HK-2 (cell line): ENCODE measurements around the gene MTNR1A.

Experiments used
- DNase-seq: peaks from one replicate; pipeline ENCODE4 v3.0.0-alpha.2; 2018; ENCODE audit not compliant: unreplicated experiment

The MTNR1A gene

DNA sequence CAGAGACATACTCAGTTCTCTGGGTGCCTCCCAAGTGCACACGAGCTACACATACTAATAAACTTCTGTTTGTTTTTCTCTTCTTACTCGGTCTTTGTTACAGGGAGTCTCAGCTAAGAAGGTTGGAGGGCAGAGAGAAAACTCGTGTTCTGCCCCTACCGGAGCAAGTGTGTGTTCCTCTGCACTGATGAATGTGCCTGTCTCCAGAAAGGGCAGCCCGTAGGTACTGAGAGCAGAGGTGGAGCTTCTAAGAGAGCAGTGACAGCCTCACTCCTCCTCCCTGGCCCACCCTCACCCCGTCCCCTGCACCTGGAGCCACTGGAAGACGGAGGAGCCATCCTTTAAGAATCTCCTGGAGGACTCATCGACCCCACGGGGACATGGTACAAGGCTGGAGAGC lies 67.6 kb downstream of the MTNR1A start:
- no peak for DNase-seq

- no peak for DNase-seq
Measured at GRCh38 chr4:186486172-186486571, 69.2 kb downstream of the MTNR1A start.

GRCh38 chr4:186485561-186486062 lies 69.8 kb downstream of the MTNR1A start:
- DNase-seq = peak; percentile 19

GRCh38 chr4:186485150-186485549 lies 70.2 kb downstream of the MTNR1A start:
- no peak for DNase-seq

- DNase-seq = no peak
Measured at GRCh38 chr4:186483656-186484055, 71.7 kb downstream of the MTNR1A start.
